Measurements from ENCODE around the gene TANGO6. TPM values are rescaled to one million over a fixed set of nuclear protein-coding genes. Genes with fewer than 3 reads are reported as not detected.

The TANGO6 gene
- total RNA-seq, 2 donors from 2014 or later: 37.3 to 55.4 TPM

GRCh38 chr16:68848786-68849185, 5.5 kb downstream of the TANGO6 start:
- Histone ChIP-seq H3K4me1 (ENCODE audit: control insufficient read depth in 1 of 2, low read depth in 2 of 2) (peaks cover 0 to 6% of the 10 kb centered on the region in 2 donors), H3K36me3 (no peaks in the 10 kb centered on the region), H3K9me3 (no peaks in the 10 kb centered on the region), H3K27me3 (replicated peaks; ENCODE audit: insufficient read depth) (no peaks in the 10 kb centered on the region), H3K4me3 (no peak overlapping the region), H3K27ac (no peak overlapping the region)
- TF ChIP-seq, protein P1, sequence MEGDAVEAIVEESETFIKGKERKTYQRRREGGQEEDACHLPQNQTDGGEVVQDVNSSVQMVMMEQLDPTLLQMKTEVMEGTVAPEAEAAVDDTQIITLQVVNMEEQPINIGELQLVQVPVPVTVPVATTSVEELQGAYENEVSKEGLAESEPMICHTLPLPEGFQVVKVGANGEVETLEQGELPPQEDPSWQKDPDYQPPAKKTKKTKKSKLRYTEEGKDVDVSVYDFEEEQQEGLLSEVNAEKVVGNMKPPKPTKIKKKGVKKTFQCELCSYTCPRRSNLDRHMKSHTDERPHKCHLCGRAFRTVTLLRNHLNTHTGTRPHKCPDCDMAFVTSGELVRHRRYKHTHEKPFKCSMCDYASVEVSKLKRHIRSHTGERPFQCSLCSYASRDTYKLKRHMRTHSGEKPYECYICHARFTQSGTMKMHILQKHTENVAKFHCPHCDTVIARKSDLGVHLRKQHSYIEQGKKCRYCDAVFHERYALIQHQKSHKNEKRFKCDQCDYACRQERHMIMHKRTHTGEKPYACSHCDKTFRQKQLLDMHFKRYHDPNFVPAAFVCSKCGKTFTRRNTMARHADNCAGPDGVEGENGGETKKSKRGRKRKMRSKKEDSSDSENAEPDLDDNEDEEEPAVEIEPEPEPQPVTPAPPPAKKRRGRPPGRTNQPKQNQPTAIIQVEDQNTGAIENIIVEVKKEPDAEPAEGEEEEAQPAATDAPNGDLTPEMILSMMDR (IDR thresholded peaks at IDR 0.05): no peak
- DNase-seq (ENCODE audit: low spot score): no peak
- no peak for ATAC-seq (ENCODE audit: insufficient number of reproducible peaks, low FRiP score, low read depth)

DNA sequence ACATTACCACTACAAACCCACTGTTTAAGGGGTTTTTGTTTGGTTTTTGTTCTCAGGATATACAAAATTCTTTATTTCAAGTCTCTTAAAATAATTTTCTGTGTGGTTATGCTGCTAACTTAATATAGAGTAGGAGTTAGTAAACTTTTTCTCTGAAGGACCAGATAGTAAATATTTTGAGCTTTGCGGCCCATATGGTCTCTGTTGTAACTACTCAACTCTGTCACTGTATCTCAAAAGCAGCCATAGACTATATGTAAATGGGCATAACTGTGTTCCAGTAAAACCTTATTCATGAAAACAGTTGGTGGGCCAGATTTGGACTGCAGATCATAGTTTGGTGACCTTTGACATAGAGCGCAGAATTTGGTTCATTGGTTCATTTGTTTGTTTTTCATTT, 7.2 kb downstream of the TANGO6 start:
- no peak for DNase-seq (ENCODE audit: low spot score)
- ATAC-seq (ENCODE audit: insufficient number of reproducible peaks, low FRiP score, low read depth): no peak
- Histone ChIP-seq H3K27ac (no peak overlapping the region), H3K4me1 (ENCODE audit: control insufficient read depth in 1 of 2, low read depth in 2 of 2) (no peaks in the 10 kb centered on the region), H3K4me3 (no peak overlapping the region), H3K27me3 (replicated peaks; ENCODE audit: insufficient read depth) (no peaks in the 10 kb centered on the region), H3K36me3 (no peaks in the 10 kb centered on the region), H3K9me3 (no peaks in the 10 kb centered on the region)
- TF ChIP-seq, protein P1 (IDR thresholded peaks at IDR 0.05): no peak

- Histone ChIP-seq H3K4me3 (no peak overlapping the region), H3K4me1 (ENCODE audit: control insufficient read depth in 1 of 2, low read depth in 2 of 2) (no peaks in the 10 kb centered on the region), H3K27ac (no peak overlapping the region), H3K36me3 (no peaks in the 10 kb centered on the region), H3K27me3 (replicated peaks; ENCODE audit: insufficient read depth) (no peaks in the 10 kb centered on the region), H3K9me3 (no peaks in the 10 kb centered on the region)
- TF ChIP-seq, protein P1 (IDR thresholded peaks at IDR 0.05): no peak
- ATAC-seq (ENCODE audit: insufficient number of reproducible peaks, low FRiP score, low read depth) (no peak), DNase-seq (ENCODE audit: low spot score) (no peak)
These were observed 8.3 kb downstream of the TANGO6 start for GRCh38 chr16:68851601-68852000.

GRCh38 chr16:68857479-68857878, 14.1 kb downstream of the TANGO6 start:
- no peak overlapping the region for H3K27ac ChIP-seq
- TF ChIP-seq, protein P1 (IDR thresholded peaks at IDR 0.05): no peak
- DNase-seq (ENCODE audit: low spot score) (no peak), ATAC-seq (ENCODE audit: insufficient number of reproducible peaks, low FRiP score, low read depth) (no peak)
- no peaks in the 10 kb centered on the region for H3K27me3 ChIP-seq (replicated peaks; ENCODE audit: insufficient read depth)
- H3K36me3 ChIP-seq: peaks cover 10% of the 10 kb centered on the region
- no peak overlapping the region for H3K4me3 ChIP-seq
- H3K4me1 ChIP-seq (ENCODE audit: control insufficient read depth in 1 of 2, low read depth in 2 of 2): no peaks in the 10 kb centered on the region
- H3K9me3 ChIP-seq: no peaks in the 10 kb centered on the region

DNA sequence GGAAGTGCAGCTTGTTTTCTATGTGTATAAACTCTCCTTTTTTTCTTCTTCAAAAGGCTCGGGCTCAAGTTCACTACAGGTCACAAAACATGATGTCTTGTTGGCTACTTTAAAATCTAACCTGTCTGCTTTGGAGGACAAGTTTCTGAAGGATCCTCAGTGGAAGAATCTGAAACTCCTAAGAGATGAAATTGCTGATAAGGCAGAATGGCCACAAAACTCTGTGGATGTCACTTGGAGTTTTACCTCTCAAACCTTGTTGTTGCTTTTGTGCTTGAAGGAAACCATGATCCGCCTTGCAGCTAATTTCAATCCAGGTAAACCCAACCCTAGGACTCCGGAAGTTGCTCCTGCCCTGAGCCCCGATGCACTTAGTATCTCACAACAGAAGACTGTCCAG, 16.5 kb downstream of the TANGO6 start:
- no peaks in the 10 kb centered on the region for H3K9me3 ChIP-seq
- no peak for ATAC-seq (ENCODE audit: insufficient number of reproducible peaks, low FRiP score, low read depth)
- TF ChIP-seq, protein P1 (IDR thresholded peaks at IDR 0.05): no peak
- DNase-seq (ENCODE audit: low spot score): no peak
- peaks cover 13% of the 10 kb centered on the region for H3K36me3 ChIP-seq
- H3K4me3 ChIP-seq: no peak overlapping the region
- no peaks in the 10 kb centered on the region for H3K27me3 ChIP-seq (replicated peaks; ENCODE audit: insufficient read depth)
- H3K27ac ChIP-seq: no peak overlapping the region
- H3K4me1 ChIP-seq (ENCODE audit: control insufficient read depth in 1 of 2, low read depth in 2 of 2): no peaks in the 10 kb centered on the region
